Measurements from ENCODE around the gene UBE2E2. TPM values are rescaled to one million over a fixed set of nuclear protein-coding genes. Genes with fewer than 3 reads are reported as not detected.
A peak's percentile ranks its signal among the peaks of the same experiment; 100 is the strongest.

The UBE2E2 gene
- total RNA-seq, 1 donor from 2014 or later, result 61.3 TPM

DNA sequence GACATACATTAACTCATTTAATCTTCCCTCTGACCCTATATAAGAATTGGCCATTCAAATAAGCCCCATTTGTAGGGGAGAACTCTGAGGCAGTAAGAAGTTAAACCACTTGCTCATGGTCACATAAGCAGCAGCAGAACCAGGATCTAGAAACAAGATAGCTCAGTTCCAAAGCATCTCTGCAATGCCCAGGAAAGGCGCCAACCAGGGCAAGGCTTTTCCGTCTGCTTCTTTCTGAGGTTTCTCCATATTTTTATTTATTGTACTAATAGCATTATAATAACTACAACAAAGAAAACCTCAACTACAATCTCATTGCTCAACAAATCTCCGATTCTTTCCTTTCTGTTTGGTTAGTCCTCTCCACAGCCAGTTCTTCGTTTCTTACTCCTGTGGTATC is 4.3 kb upstream of the UBE2E2 start:
- H3K4me3 ChIP-seq (ENCODE audit: low read depth, low read length), result no peak overlapping the region
- no peak for FAIRE-seq
- no peaks in the 10 kb centered on the region for H3K36me3 ChIP-seq (ENCODE audit: control insufficient read depth, insufficient read depth, low read length)
- DNase-seq (ENCODE audit: low read depth), result no peak
- peaks cover 13% of the 10 kb centered on the region for H3K27me3 ChIP-seq (ENCODE audit: control insufficient read depth, insufficient read depth, low read length)
- TF ChIP-seq, protein P1, sequence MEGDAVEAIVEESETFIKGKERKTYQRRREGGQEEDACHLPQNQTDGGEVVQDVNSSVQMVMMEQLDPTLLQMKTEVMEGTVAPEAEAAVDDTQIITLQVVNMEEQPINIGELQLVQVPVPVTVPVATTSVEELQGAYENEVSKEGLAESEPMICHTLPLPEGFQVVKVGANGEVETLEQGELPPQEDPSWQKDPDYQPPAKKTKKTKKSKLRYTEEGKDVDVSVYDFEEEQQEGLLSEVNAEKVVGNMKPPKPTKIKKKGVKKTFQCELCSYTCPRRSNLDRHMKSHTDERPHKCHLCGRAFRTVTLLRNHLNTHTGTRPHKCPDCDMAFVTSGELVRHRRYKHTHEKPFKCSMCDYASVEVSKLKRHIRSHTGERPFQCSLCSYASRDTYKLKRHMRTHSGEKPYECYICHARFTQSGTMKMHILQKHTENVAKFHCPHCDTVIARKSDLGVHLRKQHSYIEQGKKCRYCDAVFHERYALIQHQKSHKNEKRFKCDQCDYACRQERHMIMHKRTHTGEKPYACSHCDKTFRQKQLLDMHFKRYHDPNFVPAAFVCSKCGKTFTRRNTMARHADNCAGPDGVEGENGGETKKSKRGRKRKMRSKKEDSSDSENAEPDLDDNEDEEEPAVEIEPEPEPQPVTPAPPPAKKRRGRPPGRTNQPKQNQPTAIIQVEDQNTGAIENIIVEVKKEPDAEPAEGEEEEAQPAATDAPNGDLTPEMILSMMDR (IDR thresholded peaks at IDR 0.05; ENCODE audit: insufficient read depth, low read length, severe bottlenecking), result no peak

DNA sequence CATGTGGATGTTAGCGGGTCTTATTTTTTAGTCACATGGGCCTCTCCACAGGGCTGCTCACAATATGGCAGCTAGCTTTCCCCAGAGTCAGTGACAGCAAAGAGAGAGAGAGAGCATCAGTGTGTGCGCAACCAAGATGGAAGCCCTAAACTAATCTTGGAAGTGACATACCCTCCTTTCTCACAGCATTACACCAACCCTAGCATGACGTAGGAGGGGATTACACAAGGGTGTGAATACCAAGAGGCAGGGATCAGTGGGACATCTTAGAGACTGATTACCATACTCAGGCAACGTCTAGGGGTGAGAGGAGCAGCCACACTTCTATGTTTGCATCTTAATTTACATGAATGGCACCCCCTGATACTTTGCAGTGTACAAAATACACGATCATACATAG is 3.5 kb upstream of the UBE2E2 start:
- DNase-seq (ENCODE audit: low read depth) (no peak), FAIRE-seq (no peak)
- Histone ChIP-seq H3K27me3 (ENCODE audit: control insufficient read depth, insufficient read depth, low read length) (peaks cover 11% of the 10 kb centered on the region), H3K36me3 (ENCODE audit: control insufficient read depth, insufficient read depth, low read length) (no peaks in the 10 kb centered on the region), H3K4me3 (ENCODE audit: low read depth, low read length) (no peak overlapping the region)
- TF ChIP-seq, protein P1 (IDR thresholded peaks at IDR 0.05; ENCODE audit: insufficient read depth, low read length, severe bottlenecking), result no peak

DNA sequence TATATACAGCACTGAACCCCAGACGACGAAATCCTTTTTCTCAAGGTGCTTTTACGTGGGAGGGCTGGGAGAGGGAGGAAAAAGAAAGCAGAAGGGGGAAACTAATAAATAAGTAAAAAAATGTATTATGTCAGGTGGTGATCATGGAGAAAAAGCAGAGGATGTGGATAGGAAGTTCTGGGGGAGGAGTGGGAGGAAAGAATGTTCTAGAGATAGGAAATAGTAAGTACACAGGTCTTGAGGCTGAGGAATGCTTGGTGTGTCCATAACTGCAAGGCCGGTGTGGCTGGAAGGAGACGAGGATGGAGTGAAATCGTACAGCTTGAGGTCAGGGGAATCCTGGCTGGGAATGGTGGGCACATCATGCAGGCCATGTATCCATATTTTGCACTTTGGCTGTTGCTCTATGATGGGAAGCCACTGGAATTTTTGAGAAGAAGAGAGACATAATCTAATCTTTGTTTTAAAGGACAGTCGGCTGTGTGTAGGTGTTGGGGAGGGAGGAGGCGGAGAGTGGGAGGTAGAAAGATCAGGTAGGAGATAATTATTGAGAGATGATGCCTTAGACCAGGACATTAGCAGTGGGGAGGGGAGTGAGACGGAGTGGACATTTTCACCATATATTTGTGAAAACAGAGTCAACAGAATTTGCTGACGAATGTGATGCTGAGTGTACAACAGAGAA is 1.8 kb upstream of the UBE2E2 start:
- no peak overlapping the region for H3K4me3 ChIP-seq (ENCODE audit: low read depth, low read length)
- DNase-seq (ENCODE audit: low read depth) (no peak), FAIRE-seq (no peak)
- H3K36me3 ChIP-seq (ENCODE audit: control insufficient read depth, insufficient read depth, low read length), result no peaks in the 10 kb centered on the region
- TF ChIP-seq, protein P1 (IDR thresholded peaks at IDR 0.05; ENCODE audit: insufficient read depth, low read length, severe bottlenecking), result no peak
- peaks cover 7% of the 10 kb centered on the region for H3K27me3 ChIP-seq (ENCODE audit: control insufficient read depth, insufficient read depth, low read length)

DNA sequence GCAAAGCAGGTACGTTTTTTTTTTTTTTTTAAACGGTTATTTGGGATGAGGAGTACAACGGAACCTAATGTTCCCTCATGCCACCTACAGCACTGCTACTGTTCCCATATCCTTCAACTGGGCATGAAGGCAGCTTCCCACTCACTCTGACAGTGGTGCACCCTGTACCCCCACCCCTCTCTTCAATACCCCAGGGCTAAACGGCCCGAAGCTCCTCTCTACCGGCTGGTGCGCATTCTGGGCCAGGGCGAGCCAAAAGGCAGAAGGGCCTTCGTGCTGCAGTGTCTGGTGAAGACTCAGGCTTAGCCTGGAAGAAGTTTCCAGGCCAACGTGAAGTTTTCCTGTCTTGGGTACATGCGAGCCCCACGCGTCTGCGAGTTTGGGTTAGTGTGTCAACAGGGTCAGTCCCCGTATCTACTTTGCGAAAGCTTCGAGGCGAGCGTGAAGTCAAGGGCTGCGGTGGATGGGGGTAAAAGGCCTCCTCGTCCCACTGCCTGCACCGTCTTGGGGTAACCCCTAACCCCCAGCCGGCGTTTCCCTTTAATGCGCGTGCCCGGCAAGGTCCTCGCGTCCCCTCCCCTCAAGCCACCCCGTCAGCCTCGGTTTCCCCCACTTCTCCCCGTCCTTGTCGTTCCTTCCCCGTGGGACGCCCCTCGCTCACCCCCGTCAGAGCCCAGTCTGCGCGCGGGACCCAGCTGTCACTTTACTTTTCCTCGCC is 765 bp upstream of the UBE2E2 start:
- TF ChIP-seq, protein P1 (IDR thresholded peaks at IDR 0.05; ENCODE audit: insufficient read depth, low read length, severe bottlenecking), result no peak
- peaks cover 7% of the 10 kb centered on the region for H3K27me3 ChIP-seq (ENCODE audit: control insufficient read depth, insufficient read depth, low read length)
- H3K4me3 ChIP-seq (ENCODE audit: low read depth, low read length), result peak overlapping the region; percentile 98
- peak; percentile 7 for FAIRE-seq
- H3K36me3 ChIP-seq (ENCODE audit: control insufficient read depth, insufficient read depth, low read length), result no peaks in the 10 kb centered on the region
- DNase-seq (ENCODE audit: low read depth), result peak; percentile 10

DNA sequence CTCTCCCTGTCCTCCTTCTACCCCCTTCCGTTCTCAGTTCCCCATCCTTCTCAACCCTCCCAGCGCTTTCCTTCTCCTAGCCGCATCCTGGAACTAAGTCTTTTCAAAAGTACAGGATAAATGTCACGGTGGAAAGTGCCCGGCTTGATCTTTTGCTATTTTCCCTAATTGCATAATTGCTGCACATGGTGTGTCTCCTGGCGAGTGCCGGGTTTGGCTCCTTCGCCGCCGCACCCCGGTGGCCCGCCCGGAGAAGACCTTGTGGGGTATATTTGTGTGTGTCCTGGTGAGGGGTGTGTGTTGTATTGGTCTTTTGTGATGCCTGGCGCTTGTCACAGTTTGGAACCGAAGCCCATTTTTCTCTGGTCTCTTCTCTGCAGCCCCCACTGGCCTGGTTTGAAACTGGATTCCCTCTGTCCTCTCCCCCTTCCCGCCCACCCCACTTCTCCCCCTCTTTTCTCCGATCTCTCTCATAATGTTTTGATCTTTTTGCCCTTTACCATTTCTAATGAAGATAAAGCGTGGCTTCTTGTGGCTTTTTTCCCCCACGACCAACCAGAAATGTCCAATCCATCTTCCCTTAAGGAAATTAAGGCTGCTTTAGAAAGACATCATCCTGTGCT is 692 bp downstream of the UBE2E2 start:
- Histone ChIP-seq H3K27me3 (ENCODE audit: control insufficient read depth, insufficient read depth, low read length) (peaks cover 7% of the 10 kb centered on the region), H3K36me3 (ENCODE audit: control insufficient read depth, insufficient read depth, low read length) (no peaks in the 10 kb centered on the region), H3K4me3 (ENCODE audit: low read depth, low read length) (peak overlapping the region; percentile 98)
- FAIRE-seq, result no peak
- DNase-seq (ENCODE audit: low read depth), result peak; percentile 15
- TF ChIP-seq, protein P1 (IDR thresholded peaks at IDR 0.05; ENCODE audit: insufficient read depth, low read length, severe bottlenecking), result no peak
